Measurements from ENCODE around the gene MAU2.
A peak's percentile ranks its signal among the peaks of the same experiment; 100 is the strongest.

DNA sequence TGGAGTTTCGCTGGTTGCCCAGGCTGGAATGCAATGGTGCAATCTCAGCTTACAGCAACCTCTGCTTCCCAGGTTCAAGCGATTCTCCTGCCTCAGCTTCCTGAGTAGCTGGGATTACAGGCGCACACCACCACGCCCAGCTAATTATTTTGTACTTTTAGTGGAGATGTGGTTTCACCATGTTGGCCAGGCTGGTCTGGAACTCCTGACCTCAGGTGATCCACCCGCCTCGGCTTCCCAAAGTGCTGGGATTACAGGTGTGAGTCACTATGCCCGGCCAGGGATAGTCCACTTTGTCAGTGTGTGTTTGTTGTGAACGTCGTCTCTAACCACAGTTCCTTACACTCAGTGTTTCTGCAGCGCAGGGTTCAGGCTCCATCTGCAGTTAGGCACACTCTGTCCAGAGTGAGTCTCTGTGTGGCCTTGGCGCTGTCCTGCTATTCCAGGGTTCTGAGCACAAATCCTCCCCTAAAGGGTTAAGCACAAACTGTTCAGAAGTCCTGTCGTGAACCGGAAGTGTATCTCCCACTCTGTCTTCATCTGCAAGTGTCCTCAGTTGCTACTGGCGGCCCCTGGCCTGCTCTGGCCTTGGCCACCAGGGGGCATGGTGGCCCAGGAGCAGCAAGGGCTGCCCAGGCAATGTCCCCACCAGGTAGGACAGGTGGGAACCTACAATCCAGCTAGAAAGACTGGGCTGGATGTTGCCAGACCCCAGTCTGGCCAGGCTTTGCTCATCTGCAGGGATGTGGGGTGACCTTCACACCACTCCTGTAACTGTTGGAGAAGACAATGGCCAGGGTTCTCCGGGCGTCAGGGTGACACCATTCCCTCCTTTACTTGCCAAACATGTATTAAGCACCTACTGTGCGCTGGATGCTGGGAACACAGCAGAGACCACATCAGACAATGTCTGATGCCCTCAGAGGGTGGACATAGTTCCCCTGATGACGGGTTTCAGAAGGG is 46.1 kb downstream of the MAU2 start:
- no peak for TF ChIP-seq POLR2A (IDR thresholded peaks at IDR 0.05)
- TF ChIP-seq, protein P1, sequence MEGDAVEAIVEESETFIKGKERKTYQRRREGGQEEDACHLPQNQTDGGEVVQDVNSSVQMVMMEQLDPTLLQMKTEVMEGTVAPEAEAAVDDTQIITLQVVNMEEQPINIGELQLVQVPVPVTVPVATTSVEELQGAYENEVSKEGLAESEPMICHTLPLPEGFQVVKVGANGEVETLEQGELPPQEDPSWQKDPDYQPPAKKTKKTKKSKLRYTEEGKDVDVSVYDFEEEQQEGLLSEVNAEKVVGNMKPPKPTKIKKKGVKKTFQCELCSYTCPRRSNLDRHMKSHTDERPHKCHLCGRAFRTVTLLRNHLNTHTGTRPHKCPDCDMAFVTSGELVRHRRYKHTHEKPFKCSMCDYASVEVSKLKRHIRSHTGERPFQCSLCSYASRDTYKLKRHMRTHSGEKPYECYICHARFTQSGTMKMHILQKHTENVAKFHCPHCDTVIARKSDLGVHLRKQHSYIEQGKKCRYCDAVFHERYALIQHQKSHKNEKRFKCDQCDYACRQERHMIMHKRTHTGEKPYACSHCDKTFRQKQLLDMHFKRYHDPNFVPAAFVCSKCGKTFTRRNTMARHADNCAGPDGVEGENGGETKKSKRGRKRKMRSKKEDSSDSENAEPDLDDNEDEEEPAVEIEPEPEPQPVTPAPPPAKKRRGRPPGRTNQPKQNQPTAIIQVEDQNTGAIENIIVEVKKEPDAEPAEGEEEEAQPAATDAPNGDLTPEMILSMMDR (IDR thresholded peaks at IDR 0.05) = peak; percentile 94 to 97 (median 96)
